HG03460 (cell line): Measurements from ENCODE around the gene HPN.
"Not testable (repeated sequence)": the region's sequence is repeated elsewhere in the genome, so short reads cannot be mapped to it uniquely, and the experiment has no call there.

Experiments
- ATAC-seq: cut with Tn5 transposase; IDR thresholded peaks from one replicate; pipeline ENCODE4 v1.9.1; 2021; ENCODE audit not compliant: unreplicated experiment

Gene HPN

DNA sequence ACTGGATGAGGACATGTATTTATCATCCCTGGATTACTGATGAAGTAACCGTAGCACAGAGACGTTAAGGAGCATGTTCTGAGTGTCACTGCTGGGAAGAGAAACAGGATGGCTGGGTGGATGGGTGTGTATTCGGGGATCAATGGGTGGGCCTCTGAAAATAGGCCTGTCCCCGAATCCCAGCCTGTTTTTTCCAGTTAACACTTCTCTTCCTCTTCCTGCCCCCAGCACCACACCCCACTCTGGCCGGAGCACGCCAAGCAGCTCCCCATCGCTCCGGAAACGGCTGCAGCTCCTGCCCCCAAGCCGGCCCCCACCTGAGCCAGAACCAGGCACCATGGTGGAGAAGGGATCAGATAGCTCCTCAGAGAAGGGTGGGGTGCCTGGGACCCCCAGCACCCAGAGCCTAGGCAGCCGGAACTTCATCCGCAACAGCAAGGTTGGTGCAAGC, 32.6 kb upstream of the HPN start:
- no peak for ATAC-seq

DNA sequence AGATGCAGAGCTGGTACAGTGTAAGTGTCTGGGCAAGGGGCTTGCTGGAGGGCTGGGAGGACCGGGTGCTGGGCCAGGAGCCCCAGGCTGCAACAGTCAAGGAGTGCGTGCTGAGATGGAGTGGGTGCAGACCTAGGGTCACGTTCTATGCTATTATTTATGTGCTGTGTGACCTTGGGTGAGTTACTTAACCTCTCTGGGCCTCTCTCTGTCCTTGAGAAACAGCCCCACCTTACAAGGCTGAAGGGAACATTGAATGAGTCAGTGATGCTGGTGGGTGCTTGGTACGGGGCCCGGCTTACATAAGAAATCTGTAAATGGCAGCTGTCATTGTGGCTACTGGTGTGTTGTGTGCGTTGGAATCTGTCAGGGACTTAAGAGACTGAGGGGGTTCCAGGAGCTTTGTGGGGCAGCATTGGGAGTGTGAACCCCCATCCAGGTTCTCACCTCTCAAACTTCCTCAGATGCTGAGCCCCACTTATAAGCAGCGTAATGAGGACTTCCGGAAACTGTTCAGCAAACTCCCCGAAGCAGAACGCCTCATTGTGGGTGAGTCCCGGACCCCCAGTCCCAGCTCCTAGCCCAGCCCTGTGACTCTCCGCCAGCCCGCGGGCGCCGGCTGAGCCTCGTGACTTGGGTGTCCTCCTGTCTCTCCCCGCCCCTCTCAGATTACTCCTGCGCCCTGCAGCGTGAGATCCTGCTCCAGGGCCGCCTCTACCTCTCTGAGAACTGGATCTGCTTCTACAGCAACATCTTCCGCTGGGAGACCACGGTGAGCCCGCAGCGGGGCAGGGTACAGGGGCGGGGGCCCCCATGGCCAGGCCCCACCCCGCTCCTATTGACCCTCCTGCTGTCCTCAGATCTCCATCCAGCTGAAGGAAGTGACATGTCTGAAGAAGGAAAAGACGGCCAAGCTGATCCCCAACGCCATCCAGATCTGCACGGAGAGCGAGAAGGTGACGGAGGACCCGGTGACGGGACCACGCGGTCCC, 31.8 kb upstream of the HPN start:
- ATAC-seq = no peak

DNA sequence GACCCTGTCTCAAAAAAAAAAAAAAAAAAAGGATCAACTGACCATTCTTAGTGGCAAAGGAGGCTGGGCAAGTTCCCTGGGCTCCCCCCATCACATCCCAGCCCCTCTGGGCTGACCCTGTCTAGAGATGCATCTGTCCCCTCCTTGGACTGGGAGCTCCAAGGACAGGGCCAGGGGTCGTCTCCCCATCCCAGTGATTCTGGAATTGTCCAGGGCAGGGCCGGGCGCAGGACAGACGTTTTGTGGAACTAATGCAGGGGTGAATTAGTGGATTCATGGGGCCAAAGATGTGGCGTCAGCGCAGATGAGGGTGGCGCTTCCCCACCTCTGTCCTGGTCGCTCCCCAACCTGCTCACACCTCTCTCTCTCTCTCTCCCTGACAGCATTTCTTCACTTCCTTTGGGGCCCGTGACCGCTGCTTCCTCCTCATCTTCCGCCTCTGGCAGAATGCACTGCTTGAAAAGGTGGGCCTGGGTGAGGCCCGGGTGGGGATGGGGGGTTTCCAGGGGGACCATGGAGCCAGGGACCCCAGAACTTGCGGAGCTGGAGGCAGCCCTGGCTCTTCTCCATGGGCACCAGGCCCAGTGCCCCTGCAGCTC, 30.3 kb upstream of the HPN start:
- ATAC-seq = no peak

DNA sequence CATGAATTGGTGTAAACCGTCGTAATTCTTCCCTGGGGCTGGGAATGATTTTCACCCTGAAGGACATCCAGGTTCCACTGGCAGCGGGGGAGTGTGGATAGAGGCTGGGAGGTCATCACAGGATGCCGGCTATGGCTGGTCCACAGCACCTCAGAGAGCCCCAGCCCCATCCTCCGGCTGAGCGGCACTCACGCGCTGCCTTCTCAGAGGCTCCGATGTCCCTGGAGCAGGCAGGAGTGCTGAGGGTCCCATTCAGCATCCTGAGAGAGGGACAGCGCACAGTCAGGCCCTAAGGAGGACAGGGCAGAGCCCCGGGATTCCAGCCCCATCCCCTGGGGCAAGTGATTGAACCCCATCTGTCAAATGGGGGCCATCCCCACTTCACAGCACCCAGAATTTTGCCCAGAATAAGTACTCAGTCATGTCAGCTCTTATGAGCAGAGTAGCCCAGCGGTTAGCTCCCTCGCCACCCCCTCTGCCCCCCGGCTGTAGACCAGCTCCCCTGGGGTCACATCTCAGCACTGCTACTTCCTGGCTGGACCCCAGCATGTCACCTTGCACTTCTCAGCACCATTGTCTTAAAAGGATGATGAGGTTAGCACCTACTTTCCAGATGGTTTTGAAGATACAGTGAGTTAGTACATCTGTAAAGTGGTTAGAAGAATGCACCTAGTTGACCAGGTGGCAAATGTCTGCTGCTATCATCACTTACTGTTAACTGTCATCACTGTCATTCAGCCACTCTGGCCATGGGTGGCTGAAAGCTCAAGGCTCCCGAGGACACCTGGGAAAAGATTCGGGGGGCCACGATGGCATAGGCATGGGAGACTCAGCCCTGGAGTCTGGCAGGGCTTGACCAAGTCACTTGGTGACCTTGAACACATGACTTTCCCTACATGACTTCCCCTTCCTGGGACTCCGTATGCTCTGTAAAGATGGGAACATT, 29.5 kb upstream of the HPN start:
- no peak for ATAC-seq

DNA sequence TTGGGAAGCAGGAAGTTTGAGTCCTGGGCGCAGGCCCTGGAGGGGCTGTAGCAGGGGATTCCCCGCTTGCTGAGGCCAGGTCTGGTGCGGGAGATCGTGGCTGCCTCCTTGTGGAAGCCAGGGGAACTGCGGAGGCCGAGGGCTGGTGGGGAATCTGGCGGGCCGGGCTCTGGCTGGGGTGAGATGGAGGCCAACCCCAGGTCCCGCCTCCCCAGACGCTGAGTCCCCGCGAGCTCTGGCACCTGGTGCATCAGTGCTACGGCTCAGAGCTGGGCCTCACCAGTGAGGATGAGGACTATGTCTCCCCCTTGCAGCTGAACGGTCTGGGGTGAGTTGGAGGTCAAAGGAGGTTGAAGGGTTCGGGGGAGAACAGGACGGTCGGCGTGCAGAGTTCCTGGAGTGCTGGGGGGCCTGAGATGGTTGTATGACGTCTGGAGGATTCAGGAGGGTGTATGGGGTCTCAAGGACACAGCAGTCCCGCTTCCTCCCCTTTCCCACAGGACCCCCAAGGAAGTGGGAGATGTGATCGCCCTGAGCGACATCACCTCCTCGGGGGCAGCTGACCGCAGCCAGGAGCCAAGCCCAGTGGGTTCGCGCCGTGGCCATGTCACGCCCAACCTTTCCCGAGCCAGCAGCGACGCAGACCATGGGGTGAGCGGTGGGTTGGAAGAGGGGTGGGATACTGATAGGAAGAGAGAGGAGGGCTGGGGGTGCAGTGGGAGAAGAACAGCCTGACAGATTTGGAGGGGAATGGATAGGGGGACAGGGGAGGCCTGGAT, 28.3 kb upstream of the HPN start:
- no peak for ATAC-seq

DNA sequence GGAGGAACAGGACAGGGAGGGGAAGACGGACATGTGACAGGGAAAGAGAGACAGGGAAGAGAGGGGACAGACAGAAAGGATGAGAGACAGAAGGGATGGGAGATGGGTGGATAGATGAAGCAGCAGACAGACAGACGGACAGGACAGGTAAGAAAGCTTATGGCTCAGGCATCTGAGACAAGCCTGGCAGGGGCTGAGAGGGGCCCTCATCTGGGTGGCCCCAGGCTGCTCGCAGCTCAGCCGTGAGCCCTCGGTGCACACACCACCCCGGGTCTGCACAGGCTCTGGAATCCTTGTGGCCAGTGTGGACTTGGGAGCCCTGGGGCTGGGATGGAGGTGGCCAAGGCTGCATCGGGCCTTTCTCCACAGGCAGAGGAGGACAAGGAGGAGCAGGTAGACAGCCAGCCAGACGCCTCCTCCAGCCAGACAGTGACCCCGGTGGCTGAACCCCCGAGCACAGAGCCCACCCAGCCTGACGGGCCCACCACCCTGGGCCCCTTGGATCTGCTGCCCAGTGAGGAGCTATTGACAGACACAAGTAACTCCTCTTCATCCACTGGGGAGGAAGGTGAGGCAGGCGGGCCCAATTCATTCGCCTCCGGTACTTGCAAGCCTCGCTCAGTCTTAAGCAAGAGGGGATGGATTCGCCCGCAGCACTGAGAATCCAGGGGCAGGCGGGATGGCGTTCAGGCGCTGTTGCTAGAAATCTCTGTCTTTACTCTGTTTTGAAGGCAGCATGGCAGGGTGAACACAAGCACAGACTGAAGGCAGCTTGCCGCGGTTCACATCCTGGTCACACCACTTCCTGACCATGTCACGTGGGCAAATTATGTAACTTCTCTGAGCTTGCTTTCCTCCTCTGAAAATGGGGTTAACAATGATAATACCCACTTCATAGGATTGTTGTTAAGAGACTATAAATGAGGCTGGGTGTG, 27.4 kb upstream of the HPN start:
- ATAC-seq = no peak

DNA sequence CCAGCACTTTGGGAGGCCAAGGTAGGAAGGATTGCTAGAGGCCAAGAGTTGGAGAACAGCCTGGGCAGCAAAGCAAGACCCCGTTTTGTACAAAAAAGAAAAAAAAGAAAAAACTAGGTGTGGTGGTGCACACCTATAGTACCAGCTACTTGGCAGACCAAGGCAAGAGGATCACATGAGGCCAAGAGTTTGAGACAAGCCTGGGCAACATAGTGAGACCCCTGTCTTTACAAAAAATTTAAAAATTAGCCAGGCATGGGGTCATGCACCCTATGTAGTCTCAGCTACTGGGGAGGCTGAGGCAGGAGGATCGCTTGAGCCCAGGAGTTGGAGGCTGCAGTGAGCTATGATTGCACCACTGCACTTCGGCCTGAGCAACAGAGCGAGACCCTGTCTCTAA, 26.7 kb upstream of the HPN start:
- ATAC-seq = not testable (repeated sequence)

DNA sequence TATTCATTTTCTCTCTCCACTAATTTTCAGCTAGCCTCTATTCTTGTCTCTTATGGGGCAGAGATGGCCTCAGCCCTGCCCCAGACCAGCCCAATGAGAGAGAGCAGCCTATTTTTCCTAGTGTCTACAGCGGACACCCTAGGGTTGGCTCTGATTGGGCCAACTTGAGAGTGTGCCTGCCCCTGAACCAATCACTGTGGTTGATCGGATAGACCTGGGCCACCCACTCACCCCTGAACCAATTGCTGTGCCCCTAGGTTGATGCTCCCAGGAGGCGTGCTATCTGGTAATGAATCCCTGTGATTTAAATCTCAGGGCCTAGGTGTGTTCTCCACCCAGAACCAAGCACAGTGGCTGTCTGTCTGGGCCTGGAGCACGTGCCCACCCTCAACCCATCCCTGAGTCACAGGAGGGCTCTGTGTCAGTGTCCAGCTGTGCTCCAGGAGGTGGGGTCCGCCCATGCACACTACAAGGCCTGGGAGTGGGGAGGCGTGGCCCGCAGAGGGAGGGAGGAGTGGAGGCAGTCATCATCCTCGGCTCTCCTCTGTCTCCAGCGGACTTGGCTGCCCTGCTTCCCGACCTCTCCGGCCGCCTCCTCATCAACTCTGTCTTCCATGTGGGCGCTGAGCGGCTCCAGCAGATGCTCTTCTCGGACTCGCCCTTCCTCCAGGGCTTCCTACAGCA, 26.1 kb upstream of the HPN start:
- ATAC-seq = no peak

DNA sequence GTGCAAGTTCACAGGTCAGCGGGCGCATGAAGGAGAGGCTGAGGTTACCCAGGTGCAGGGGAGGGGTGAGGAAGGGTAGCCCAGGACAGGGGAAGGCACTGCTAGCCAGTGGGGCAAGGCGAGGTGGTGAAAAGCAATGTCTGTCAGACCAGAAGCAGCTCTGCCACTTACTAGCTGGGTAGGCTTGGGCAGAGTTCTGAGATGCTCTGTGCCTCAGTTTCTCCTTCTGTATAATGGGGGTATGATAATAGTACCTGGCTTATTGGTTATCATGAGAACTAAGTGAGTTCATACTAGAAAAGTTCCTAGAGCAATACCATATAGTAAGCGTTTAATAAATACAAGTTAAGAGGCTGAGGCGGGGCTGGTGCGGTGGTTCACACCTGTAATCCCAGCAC, 25.6 kb upstream of the HPN start:
- ATAC-seq = no peak

DNA sequence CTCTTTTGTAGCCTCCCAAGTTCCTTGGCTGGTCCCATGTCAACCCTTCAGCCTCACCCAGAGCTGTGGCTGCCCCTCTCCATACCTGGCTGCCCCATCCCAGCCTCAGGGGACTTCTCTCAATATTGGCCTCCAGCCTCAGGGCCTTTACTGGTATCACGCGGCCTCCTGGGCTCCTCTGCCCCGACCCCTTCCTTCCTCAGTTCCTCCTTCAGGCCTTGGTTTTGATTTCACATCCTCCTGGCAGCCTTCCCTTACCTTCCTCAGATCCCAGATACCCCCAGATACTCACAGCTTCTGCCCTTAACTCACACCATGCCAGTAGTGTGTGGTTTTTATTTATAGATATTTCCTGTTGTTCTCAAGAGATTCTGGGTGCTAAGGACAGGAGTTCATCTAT, 24.0 kb upstream of the HPN start:
- ATAC-seq = no peak

DNA sequence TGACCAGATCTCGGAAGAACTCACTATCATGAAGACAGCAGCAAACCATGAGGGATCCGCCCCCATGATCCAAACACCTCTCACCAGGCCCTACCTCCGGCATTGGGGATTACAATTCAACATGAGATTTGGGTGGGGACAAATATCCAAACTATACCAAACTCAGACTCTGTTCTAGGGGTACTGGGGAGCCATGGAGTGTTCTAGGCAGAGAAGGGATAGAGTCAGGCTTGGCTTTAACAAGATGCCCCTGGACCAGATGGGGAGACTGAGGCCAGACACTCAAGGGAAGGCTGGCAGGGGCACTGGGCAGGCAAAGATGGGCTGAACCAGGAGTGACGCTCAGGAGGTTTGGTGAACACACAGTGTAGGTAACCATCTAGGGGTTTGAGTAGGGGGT, 23.1 kb upstream of the HPN start:
- no peak for ATAC-seq

DNA sequence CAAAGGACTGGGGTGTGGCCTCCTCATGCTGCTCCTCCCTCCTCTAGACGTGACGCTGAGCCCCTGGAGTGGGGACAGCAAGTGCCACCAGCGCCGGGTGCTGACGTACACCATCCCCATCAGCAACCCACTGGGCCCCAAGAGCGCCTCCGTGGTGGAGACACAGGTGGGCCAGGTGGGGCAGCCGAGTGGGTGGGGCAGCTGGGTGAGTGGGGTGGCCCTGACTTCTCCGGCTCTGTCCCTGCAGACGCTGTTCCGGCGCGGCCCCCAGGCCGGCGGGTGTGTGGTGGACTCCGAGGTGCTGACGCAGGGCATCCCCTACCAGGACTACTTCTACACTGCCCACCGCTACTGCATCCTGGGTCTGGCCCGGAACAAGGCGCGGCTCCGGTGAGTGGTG, 22.4 kb upstream of the HPN start:
- no peak for ATAC-seq

DNA sequence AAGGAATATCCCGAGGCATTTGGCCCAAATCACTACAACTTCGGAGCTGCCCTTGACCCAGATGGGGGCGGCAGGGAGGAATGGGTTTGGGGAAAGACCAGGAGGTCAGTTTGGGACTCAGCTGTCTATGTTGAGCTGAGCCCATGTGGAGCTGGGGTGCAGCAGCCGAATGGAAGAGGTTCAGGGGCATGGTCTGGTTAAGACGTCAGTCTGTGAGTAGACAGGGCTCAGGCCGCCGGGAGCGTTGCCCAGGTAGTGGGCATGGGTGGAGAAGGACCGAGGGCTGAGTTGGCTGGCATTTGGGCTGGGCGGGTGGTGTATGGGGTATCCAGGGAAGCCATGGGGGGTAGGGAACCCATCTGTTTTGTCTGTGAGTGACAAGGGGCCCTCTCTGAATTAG, 20.5 kb upstream of the HPN start:
- ATAC-seq = no peak

DNA sequence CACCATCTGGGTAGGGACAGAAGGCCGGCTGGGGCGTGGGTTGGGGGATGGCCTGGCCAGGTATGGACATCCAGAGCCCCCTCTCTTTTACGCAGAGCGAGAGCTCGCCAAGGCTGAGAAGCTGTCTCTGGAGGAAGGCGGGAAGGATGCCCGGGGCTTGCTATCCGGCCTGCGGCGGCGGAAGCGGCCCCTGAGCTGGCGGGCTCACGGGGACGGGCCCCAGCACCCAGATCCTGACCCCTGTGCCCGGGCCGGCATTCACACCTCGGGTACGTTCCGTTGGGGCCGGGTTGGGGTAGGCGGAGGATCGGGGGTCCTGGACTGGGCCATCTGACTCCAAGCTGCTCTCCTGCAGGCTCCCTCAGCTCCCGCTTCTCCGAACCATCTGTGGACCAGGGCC, 19.9 kb upstream of the HPN start:
- ATAC-seq = no peak

DNA sequence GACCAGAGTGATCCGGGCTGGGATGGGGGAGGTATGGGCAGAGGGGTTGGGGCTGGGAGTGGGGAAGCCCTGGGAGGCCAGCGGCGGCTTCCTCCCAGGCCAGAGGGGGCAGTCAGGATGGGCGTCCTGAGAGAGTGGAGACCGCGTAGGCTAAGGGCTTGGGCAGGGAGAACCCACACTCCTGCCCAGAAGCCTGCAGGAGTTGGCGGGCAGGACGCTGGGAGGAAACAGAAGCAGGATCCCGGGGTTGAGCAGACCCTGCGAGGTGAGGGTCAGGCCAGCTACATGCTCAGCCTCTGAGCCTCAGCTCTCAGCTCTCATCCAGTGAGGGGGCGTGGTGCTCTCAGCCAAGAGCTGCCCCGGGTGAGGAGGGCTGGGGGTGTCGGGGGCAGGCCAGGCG, 19.1 kb upstream of the HPN start:
- no peak for ATAC-seq

DNA sequence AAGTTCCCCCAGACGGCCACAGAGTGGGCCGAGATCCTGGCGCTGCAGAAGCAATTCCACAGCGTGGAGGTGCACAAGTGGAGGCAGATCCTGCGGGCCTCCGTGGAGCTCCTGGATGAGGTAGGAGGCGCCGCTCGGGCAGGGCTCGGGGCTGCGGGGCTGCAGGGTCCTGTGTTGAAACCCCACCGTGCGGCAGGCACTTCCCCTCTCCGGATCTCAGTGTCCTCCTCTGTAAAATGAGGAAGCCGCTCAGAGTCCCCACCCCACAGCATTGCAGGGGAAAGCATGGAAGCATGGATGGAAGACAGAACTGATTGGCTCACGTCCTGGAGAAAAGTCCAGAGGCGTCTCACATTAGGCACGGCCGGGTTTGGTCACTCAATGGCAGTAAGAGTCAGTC, 18.1 kb upstream of the HPN start:
- ATAC-seq = no peak

DNA sequence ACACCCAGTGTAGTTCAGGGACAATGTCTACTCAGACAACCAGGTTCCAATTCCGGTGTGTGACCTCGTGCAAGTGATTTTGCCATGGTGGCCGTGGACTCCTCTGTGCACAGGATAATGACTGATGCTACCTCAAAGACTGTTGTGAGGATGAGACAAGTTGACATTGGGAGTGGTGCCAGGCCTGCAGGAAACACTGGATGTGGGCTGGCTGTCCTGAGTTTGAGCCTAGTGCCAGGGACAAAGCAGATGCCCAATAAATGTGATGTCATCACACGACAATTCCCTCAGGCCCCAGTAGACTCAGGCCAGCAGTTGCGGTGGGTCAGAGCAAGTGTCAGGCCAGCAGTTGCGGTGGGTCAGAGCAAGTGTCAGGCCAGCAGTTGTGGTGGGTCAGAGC, 17.4 kb upstream of the HPN start:
- no peak for ATAC-seq

DNA sequence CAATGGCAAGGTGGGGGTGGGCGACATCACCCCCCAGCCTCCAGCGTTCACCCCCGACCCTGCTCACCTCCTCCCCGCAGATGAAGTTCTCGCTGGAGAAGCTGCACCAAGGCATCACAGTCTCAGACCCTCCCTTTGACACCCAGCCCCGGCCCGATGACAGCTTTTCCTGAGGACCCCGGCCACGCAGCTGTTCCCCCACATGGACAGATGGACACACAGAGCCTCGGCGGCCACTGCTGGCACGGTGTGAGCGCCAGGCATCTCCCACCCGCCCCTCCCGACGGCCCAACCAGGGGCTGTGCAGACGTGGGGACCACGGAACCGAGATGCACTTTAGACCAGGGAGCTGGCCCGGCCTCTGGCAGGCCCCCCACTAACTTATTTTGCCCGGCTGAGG, 15.6 kb upstream of the HPN start:
- ATAC-seq = no peak

DNA sequence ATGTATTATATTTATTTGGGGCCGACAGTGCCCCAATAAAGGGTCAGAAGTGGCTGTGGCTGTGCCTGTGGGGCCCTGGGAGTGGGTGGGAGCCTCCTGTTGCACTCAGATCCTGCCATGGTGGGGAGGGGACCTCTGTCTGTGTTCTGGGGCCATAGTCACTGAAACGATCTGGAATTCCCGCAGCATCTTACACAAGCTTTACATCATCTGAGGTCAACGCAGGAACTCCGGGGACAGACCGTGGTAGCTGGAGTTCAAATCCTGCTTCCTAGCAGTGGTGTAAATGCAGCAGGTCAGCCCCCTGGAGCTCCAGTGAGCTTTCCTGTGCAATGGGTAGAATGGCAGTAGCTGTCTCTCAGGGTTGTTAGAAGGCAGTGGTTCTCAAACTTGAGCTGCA, 15.1 kb upstream of the HPN start:
- no peak for ATAC-seq
